HEK293 (cell line): ENCODE data around the gene ZNF611.
"Not testable (repeated sequence)": the region's sequence is repeated elsewhere in the genome, so short reads cannot be mapped to it uniquely, and the experiment has no call there.

Source experiments
- ATF2 ChIP-seq: fragments of 450-650 bp; formaldehyde crosslinking; IDR thresholded peaks from 2 replicates; pipeline ENCODE4 v1.5.1; 2016; ENCODE audit warnings: missing biosample characterization, missing genetic modification characterization, low read depth
- CTCF ChIP-seq: fragments of 450-650 bp; formaldehyde crosslinking; IDR thresholded peaks from 2 replicates; pipeline ENCODE4 v1.5.1; 2016; ENCODE audit warnings: missing biosample characterization, missing genetic modification characterization
- KLF16 ChIP-seq: fragments of 450-650 bp; formaldehyde crosslinking; IDR thresholded peaks from 2 replicates; pipeline ENCODE4 v1.5.1; 2017; ENCODE audit warnings: missing biosample characterization, missing genetic modification characterization
- MEIS1 ChIP-seq: sonication (generic); formaldehyde crosslinking; IDR thresholded peaks from 2 replicates; pipeline ENCODE4 v1.8.1; 2022; ENCODE audit warnings: missing genetic modification reagents, mild to moderate bottlenecking, borderline replicate concordance
- TCF7L2 ChIP-seq: IDR thresholded peaks from 2 replicates; pipeline ENCODE4 v1.6.1; 2011; ENCODE audit warnings: low read depth, mild to moderate bottlenecking, inconsistent platforms, low read length, moderate library complexity, borderline replicate concordance
- ZBTB1 ChIP-seq: fragments of 450-650 bp; formaldehyde crosslinking; IDR thresholded peaks from 2 replicates; pipeline ENCODE4 v1.5.1; 2016; ENCODE audit warnings: missing biosample characterization, missing genetic modification characterization
- ZBTB21 ChIP-seq: fragments of 450-650 bp; formaldehyde crosslinking; IDR thresholded peaks from 2 replicates; pipeline ENCODE4 v1.5.1; 2017; ENCODE audit warnings: missing biosample characterization, missing genetic modification characterization
- ZNF121 ChIP-seq: fragments of 450-650 bp; formaldehyde crosslinking; IDR thresholded peaks from 2 replicates; pipeline ENCODE4 v1.5.1; 2016; ENCODE audit warnings: missing biosample characterization, missing genetic modification characterization
- ZNF169 ChIP-seq: fragments of 450-650 bp; formaldehyde crosslinking; IDR thresholded peaks from 2 replicates; pipeline ENCODE4 v1.5.1; 2016; ENCODE audit warnings: missing biosample characterization, missing genetic modification characterization
- ZNF768 ChIP-seq: fragments of 450-650 bp; formaldehyde crosslinking; IDR thresholded peaks from 2 replicates; pipeline ENCODE4 v1.5.1; 2018; ENCODE audit warnings: missing biosample characterization, mild to moderate bottlenecking, missing genetic modification characterization
- TF ChIP-seq, protein P1 (sequence below): fragments of 450-650 bp; formaldehyde crosslinking; IDR thresholded peaks from 2 replicates; pipeline ENCODE4 v1.5.1; 2017; ENCODE audit warnings: missing biosample characterization, missing genetic modification characterization

- TF ChIP-seq KLF16 (tag by site-specific recombination); CTCF (tag by site-specific recombination); TCF7L2; ZNF768 (tag by site-specific recombination); ZNF121 (tag by site-specific recombination); ZNF169; ZBTB1 (tag by site-specific recombination); ATF2 (tag by site-specific recombination); ZBTB21 (tag by site-specific recombination); MEIS1: not testable (repeated sequence)
- TF ChIP-seq, protein P1, sequence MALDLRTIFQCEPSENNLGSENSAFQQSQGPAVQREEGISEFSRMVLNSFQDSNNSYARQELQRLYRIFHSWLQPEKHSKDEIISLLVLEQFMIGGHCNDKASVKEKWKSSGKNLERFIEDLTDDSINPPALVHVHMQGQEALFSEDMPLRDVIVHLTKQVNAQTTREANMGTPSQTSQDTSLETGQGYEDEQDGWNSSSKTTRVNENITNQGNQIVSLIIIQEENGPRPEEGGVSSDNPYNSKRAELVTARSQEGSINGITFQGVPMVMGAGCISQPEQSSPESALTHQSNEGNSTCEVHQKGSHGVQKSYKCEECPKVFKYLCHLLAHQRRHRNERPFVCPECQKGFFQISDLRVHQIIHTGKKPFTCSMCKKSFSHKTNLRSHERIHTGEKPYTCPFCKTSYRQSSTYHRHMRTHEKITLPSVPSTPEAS = not testable (repeated sequence)
Observed at GRCh38 chr19:52715330-52715729, 19.5 kb downstream of the ZNF611 start.
